ENCODE data around the gene ZNF397.

- no peak for TF ChIP-seq POLR2AphosphoS5 (IDR thresholded peaks at IDR 0.05; ENCODE audit: borderline replicate concordance, low read depth, low read length)
- TF ChIP-seq EZH2 (IDR thresholded peaks at IDR 0.05), result no peak
- no peak for TF ChIP-seq FOXP2 (optimal IDR thresholded peaks at IDR 0.05; ENCODE audit: control extremely low read depth, extremely low read length, insufficient read depth)
These were observed 62.8 kb downstream of the ZNF397 start for GRCh38 chr18:35303610-35304009.

Measured in SK-N-MC (cell line).